HepG2 (cell line): ENCODE results near the gene TFF2.

ENCODE experiments used
- FOXO4 ChIP-seq: sonication (generic); formaldehyde crosslinking; conservative IDR thresholded peaks from 2 replicates; pipeline ENCODE4 v1.8.1; 2023; ENCODE audit warnings: missing genetic modification reagents
- MAZ ChIP-seq, 2 experiments: sonication (generic) in 1 of 2; formaldehyde crosslinking in 1 of 2; IDR thresholded peaks; 2 replicates each; pipeline versions ENCODE4 v1.5.0 to v1.6.1; 2012 to 2020; ENCODE audit warnings: low read depth in 2 of 2, mild to moderate bottlenecking in 2 of 2, borderline replicate concordance in 1 of 2, improper control_type of control experiment in 1 of 2, low read length in 1 of 2, missing genetic modification reagents in 1 of 2, moderate library complexity in 1 of 2
- MTF1 ChIP-seq: sonication (generic); formaldehyde crosslinking; IDR thresholded peaks from 2 replicates; pipeline ENCODE4 v1.5.0; 2020; ENCODE audit warnings: missing genetic modification reagents
- RAD21 ChIP-seq: fragments of 450-650 bp; formaldehyde crosslinking; IDR thresholded peaks from 2 replicates; pipeline ENCODE4 v1.5.0; 2020; ENCODE audit warnings: mild to moderate bottlenecking
- STAG1 ChIP-seq: sonication (generic); formaldehyde crosslinking; IDR thresholded peaks from 2 replicates; pipeline ENCODE4 v1.4.0; 2020; ENCODE audit warnings: missing genetic modification reagents
- YY1 ChIP-seq: IDR thresholded peaks from 2 replicates; pipeline ENCODE4 v1.6.1; 2011; ENCODE audit warnings: low read length, low read depth, moderate library complexity, mild to moderate bottlenecking; ENCODE audit not compliant: insufficient read depth, insufficient replicate concordance

- TF ChIP-seq MTF1 = no peak
- TF ChIP-seq YY1 = no peak
- TF ChIP-seq FOXO4 = no peak
- no peak for TF ChIP-seq RAD21 (CRISPR knock-in tag)
- TF ChIP-seq MAZ (IDR thresholded peaks at IDR 0.05; ENCODE audit: borderline replicate concordance, low read depth, low read length) = no peak
- no peak for TF ChIP-seq MAZ (CRISPR knock-in tag; IDR thresholded peaks at IDR 0.05; ENCODE audit: low read depth)
- no peak for TF ChIP-seq STAG1 (CRISPR knock-in tag)
Measured at GRCh38 chr21:42397746-42398394, 47.1 kb upstream of the TFF2 start.
